ENCODE data around the gene SYNPO2. TPM values are rescaled to one million over a fixed set of nuclear protein-coding genes. Genes with fewer than 3 reads are reported as not detected.

SYNPO2 gene
- total and polyA plus RNA-seq, 2 of the 8 experiments (the other 6 are each of a cell fraction or from before 2014, with no cell fraction given) = 0.50 to 4.2 TPM

GRCh38 chr4:119025420-119025819 is 136.8 kb downstream of the SYNPO2 start:
- H3K18ac ChIP-seq (ENCODE audit: extremely low read depth, low read length) = no peak overlapping the region
- 84% methylated on average over 4 of the region's 4 CpGs; no CpG with 5 or more reads in 1 of the 2 experiments for WGBS, 2 experiments (ENCODE audit: extremely low coverage in 1 of 2, insufficient coverage in 1 of 2, insufficient read length in 1 of 2, insufficient replicate concordance in 2 of 2, low coverage in 1 of 2, low lambda C conversion rate in 2 of 2, missing lambda C conversion rate in 1 of 2)
- H3K4me1 ChIP-seq (replicated peaks in 1 of 4; ENCODE audit: control insufficient read depth in 3 of 4, insufficient read depth in 4 of 4, low read length in 3 of 4) = peaks cover 0 to 4% (median 3%) of the 10 kb centered on the region in 4 experiments; a peak in 2 of 7 replicates
- no peak overlapping the region for H4K91ac ChIP-seq (replicated peaks; ENCODE audit: insufficient read length, low read length)
- no peak overlapping the region for H2AFZ ChIP-seq (ENCODE audit: low read length)
- no peaks in the 10 kb centered on the region for H3K9me3 ChIP-seq (ENCODE audit: insufficient read depth in 2 of 2, low read depth in 1 of 2, low read length in 1 of 2)
- no peak overlapping the region for H3K4ac ChIP-seq (replicated peaks; ENCODE audit: insufficient read length, low read depth, low read length)
- no peak overlapping the region for H3K4me3 ChIP-seq (ENCODE audit: extremely low read depth in 1 of 4, insufficient read depth in 2 of 4, low read depth in 3 of 4, low read length in 4 of 4)
- CTCF ChIA-PET (ENCODE audit: partially characterized antibody) = interaction anchor here (0.8 to 1.4 kb wide), 7 partner anchors 8 to 429 kb away, joined by 3 to 4 read pairs (median 3); no protein-coding TSS in a partner anchor
- H2BK15ac ChIP-seq (ENCODE audit: low read length) = no peak overlapping the region
- no peak overlapping the region for H3K9ac ChIP-seq (replicated peaks in 1 of 4; ENCODE audit: extremely low read depth in 1 of 4, low read depth in 3 of 4, low read length in 3 of 4)
- no peak overlapping the region for H2BK12ac ChIP-seq (ENCODE audit: low read depth, low read length)
- H2BK120ac ChIP-seq (replicated peaks; ENCODE audit: low read depth, low read length) = no peak overlapping the region
- H3K4me2 ChIP-seq (ENCODE audit: insufficient read depth in 1 of 2, low read depth in 2 of 2, low read length in 2 of 2) = no peak overlapping the region
- DNase-seq (ENCODE audit: low read depth in 1 of 2, low spot score in 2 of 2) (no peak), FAIRE-seq (no peak)
- H4K5ac ChIP-seq (ENCODE audit: insufficient read length, low read depth, low read length) = no peak overlapping the region
- no peak overlapping the region for H4K8ac ChIP-seq (ENCODE audit: extremely low read depth, insufficient read depth, low read length)
- POLR2A ChIA-PET (ENCODE audit: partially characterized antibody) = no interaction called here
- no peak overlapping the region for H3K23ac ChIP-seq (ENCODE audit: insufficient read length)
- no peak overlapping the region for H2BK5ac ChIP-seq (ENCODE audit: low read depth, low read length)
- TF ChIP-seq BCL11A (IDR thresholded peaks at IDR 0.05; ENCODE audit: low read depth in 2 of 2, low read length in 2 of 2) (no peak), MAFK (IDR thresholded peaks at IDR 0.05; ENCODE audit: low read depth, low read length) (no peak), ASH2L (IDR thresholded peaks at IDR 0.05; ENCODE audit: low read length) (no peak), RNF2 (IDR thresholded peaks at IDR 0.05; ENCODE audit: borderline replicate concordance, low read depth, low read length, missing control alignments, poor library complexity, severe bottlenecking) (no peak), RFX5 (IDR thresholded peaks at IDR 0.05; ENCODE audit: borderline replicate concordance, low read depth, low read length) (no peak)
- H3K27ac ChIP-seq (ENCODE audit: low read depth, low read length) = no peak overlapping the region
- no peak overlapping the region for H2BK20ac ChIP-seq (ENCODE audit: low read length)
- no peaks in the 10 kb centered on the region for H3K79me2 ChIP-seq (ENCODE audit: control insufficient read depth in 1 of 2, insufficient read depth in 2 of 2, low read length in 2 of 2)
- no peak overlapping the region for H3K56ac ChIP-seq (replicated peaks; ENCODE audit: insufficient read length, low read depth, low read length)
- no peak overlapping the region for H2AK5ac ChIP-seq (ENCODE audit: low read depth, low read length)
- no peaks in the 10 kb centered on the region for H3K36me3 ChIP-seq (ENCODE audit: control insufficient read depth in 2 of 4, insufficient read depth in 4 of 4, low read length in 3 of 4)
- H3K79me1 ChIP-seq (ENCODE audit: low read depth, low read length) = no peaks in the 10 kb centered on the region
- no peaks in the 10 kb centered on the region for H4K20me1 ChIP-seq (replicated peaks in 1 of 2; ENCODE audit: control insufficient read depth in 1 of 2, insufficient read depth in 2 of 2, low read length in 2 of 2)
- H3K14ac ChIP-seq (ENCODE audit: insufficient read length) = no peak overlapping the region
- no peaks in the 10 kb centered on the region for H3K23me2 ChIP-seq (ENCODE audit: low read depth, low read length)
- H3K27me3 ChIP-seq (replicated peaks in 1 of 4; ENCODE audit: control insufficient read depth in 3 of 4, extremely low read depth in 1 of 4, insufficient read depth in 3 of 4, low read length in 3 of 4) = no peaks in the 10 kb centered on the region

Measured in H1 (cell line).